ENCODE measurements around the gene C5AR2. TPM values are rescaled to one million over a fixed set of nuclear protein-coding genes. Genes with fewer than 3 reads are reported as not detected.
"Not testable (repeated sequence)": the region's sequence is repeated elsewhere in the genome, so short reads cannot be mapped to it uniquely, and the experiment has no call there.

Gene C5AR2
- total RNA-seq, 1 donor from 2014 or later, result 0.07 TPM

DNA sequence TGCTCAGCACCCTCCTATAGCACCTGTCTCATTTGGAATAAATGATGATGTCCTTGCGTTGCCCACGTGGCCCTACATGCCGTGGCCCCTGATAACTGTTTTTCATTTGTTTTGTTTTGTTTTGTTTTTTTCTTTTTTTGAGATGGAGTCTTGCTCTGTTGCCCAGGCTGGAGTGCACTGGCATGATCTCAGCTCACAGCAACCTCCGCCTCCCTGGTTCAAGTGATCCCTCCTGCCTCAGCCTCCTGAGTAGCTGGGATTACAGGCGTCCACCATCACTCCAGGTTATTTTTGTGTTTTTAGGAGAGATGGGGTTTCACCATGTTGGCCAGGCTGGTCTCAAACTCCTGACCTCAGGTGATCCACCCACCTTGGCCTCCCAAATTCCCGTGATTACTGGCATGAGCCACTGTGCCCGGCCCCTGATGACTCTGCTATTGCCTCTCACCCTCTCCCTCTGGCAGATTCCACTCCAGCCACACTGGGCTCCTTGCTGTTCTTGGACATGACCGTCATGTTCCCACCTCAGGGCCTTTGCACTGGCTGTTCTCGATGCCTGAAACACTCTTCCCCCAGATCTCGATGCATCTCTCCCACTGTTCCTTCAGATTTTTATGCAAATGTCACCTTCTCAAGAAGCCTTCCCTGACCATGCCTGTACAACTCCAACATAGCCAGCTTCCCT is 7.4 kb downstream of the C5AR2 start:
- H3K36me3 Mint-ChIP-seq (ENCODE audit: low read depth), result no peaks in the 10 kb centered on the region
- H3K27me3 Mint-ChIP-seq (ENCODE audit: low read depth), result peaks cover 1% of the 10 kb centered on the region
- no peak overlapping the region for H3K4me3 Mint-ChIP-seq (ENCODE audit: unreplicated experiment)
- DNase-seq (ENCODE audit: low spot score), result no peak
- H3K27ac Mint-ChIP-seq (ENCODE audit: unreplicated experiment), result no peak overlapping the region
- TF ChIP-seq, protein P1, sequence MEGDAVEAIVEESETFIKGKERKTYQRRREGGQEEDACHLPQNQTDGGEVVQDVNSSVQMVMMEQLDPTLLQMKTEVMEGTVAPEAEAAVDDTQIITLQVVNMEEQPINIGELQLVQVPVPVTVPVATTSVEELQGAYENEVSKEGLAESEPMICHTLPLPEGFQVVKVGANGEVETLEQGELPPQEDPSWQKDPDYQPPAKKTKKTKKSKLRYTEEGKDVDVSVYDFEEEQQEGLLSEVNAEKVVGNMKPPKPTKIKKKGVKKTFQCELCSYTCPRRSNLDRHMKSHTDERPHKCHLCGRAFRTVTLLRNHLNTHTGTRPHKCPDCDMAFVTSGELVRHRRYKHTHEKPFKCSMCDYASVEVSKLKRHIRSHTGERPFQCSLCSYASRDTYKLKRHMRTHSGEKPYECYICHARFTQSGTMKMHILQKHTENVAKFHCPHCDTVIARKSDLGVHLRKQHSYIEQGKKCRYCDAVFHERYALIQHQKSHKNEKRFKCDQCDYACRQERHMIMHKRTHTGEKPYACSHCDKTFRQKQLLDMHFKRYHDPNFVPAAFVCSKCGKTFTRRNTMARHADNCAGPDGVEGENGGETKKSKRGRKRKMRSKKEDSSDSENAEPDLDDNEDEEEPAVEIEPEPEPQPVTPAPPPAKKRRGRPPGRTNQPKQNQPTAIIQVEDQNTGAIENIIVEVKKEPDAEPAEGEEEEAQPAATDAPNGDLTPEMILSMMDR (IDR thresholded peaks at IDR 0.05), result no peak
- H3K9me3 Mint-ChIP-seq (ENCODE audit: low read depth), result no peaks in the 10 kb centered on the region
- H3K4me1 Mint-ChIP-seq (ENCODE audit: low read depth), result no peaks in the 10 kb centered on the region

- TF ChIP-seq, protein P1 (IDR thresholded peaks at IDR 0.05), result no peak
- Mint-ChIP-seq H3K4me1 (ENCODE audit: low read depth) (no peaks in the 10 kb centered on the region), H3K27me3 (ENCODE audit: low read depth) (peaks cover 1% of the 10 kb centered on the region)
Observed at GRCh38 chr19:47340477-47341208, 8.7 kb downstream of the C5AR2 start.

DNA sequence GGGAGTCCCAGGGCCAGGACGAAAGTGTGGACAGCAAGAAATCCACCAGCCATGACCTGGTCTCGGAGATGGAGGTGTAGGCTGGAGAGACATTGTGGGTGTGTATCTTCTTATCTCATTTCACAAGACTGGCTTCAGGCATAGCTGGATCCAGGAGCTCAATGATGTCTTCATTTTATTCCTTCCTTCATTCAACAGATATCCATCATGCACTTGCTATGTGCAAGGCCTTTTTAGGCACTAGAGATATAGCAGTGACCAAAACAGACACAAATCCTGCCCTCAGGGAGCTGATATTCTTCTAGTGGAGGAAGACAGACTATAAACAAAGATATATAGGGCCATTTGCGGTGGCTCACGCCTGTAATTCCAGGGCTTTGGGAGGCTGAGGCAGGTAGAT is 9.8 kb downstream of the C5AR2 start:
- no peak overlapping the region for H3K27ac Mint-ChIP-seq (ENCODE audit: unreplicated experiment)
- TF ChIP-seq, protein P1 (IDR thresholded peaks at IDR 0.05), result no peak
- peaks cover 1% of the 10 kb centered on the region for H3K27me3 Mint-ChIP-seq (ENCODE audit: low read depth)
- H3K36me3 Mint-ChIP-seq (ENCODE audit: low read depth), result no peaks in the 10 kb centered on the region
- H3K4me1 Mint-ChIP-seq (ENCODE audit: low read depth), result no peaks in the 10 kb centered on the region
- no peaks in the 10 kb centered on the region for H3K9me3 Mint-ChIP-seq (ENCODE audit: low read depth)
- DNase-seq (ENCODE audit: low spot score), result no peak
- no peak overlapping the region for H3K4me3 Mint-ChIP-seq (ENCODE audit: unreplicated experiment)

More at GRCh38 chr19:47340477-47341208, 8.7 kb downstream of the C5AR2 start:
- DNase-seq (ENCODE audit: low spot score), result no peak
- Mint-ChIP-seq H3K9me3 (ENCODE audit: low read depth) (no peaks in the 10 kb centered on the region), H3K4me3 (ENCODE audit: unreplicated experiment) (no peak overlapping the region), H3K36me3 (ENCODE audit: low read depth) (no peaks in the 10 kb centered on the region), H3K27ac (ENCODE audit: unreplicated experiment) (no peak overlapping the region)

DNA sequence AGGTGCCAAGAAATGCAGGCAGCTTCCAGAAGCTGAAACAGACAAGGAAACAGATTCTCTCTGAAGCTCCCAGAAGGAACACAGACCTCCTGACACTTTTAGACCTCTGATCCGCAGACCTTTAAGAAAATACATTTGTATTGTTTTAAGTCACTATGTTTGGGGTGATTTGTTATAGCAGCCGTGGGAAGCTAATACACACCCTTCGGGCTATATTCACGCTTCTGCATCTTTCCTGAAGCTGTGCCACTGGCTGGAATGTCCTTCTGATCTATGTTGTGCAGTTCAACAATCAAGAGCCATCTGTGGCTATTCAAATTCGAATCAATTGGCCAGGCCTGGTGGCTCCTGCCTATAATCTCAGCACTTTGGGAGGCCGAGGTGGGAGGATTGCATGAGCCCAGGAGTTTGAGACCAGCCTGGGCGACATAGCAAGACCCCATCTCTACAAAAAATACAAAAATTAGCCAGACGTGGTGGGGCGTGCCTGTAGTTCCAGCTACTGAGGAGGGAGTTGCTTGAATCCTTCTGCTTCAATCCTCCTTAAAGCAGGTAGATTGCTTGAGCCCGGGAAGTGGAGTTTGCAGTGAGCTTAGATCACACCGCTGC is 11.3 kb downstream of the C5AR2 start:
- H3K9me3 Mint-ChIP-seq (ENCODE audit: low read depth), result no peaks in the 10 kb centered on the region
- H3K27me3 Mint-ChIP-seq (ENCODE audit: low read depth), result peaks cover 1% of the 10 kb centered on the region
- H3K4me3 Mint-ChIP-seq (ENCODE audit: unreplicated experiment), result no peak overlapping the region
- TF ChIP-seq, protein P1 (IDR thresholded peaks at IDR 0.05), result no peak
- H3K36me3 Mint-ChIP-seq (ENCODE audit: low read depth), result no peaks in the 10 kb centered on the region
- H3K4me1 Mint-ChIP-seq (ENCODE audit: low read depth), result no peaks in the 10 kb centered on the region
- no peak overlapping the region for H3K27ac Mint-ChIP-seq (ENCODE audit: unreplicated experiment)
- DNase-seq (ENCODE audit: low spot score), result no peak

- Mint-ChIP-seq H3K27me3 (ENCODE audit: low read depth) (peaks cover 1% of the 10 kb centered on the region), H3K9me3 (ENCODE audit: low read depth) (no peaks in the 10 kb centered on the region), H3K4me3 (ENCODE audit: unreplicated experiment) (no peak overlapping the region), H3K36me3 (ENCODE audit: low read depth) (no peaks in the 10 kb centered on the region), H3K27ac (ENCODE audit: unreplicated experiment) (no peak overlapping the region), H3K4me1 (ENCODE audit: low read depth) (peaks cover 8% of the 10 kb centered on the region)
- no peak for DNase-seq (ENCODE audit: low spot score)
- TF ChIP-seq, protein P1 (IDR thresholded peaks at IDR 0.05), result no peak
Observed at GRCh38 chr19:47344425-47344824, 12.4 kb downstream of the C5AR2 start.

GRCh38 chr19:47346024-47346423 is 14.0 kb downstream of the C5AR2 start:
- peaks cover 23% of the 10 kb centered on the region for H3K4me1 Mint-ChIP-seq (ENCODE audit: low read depth)
- H3K36me3 Mint-ChIP-seq (ENCODE audit: low read depth); H3K9me3 Mint-ChIP-seq (ENCODE audit: low read depth); DNase-seq (ENCODE audit: low spot score); H3K4me3 Mint-ChIP-seq (ENCODE audit: unreplicated experiment); H3K27me3 Mint-ChIP-seq (ENCODE audit: low read depth); H3K27ac Mint-ChIP-seq (ENCODE audit: unreplicated experiment): not testable (repeated sequence)
